HG02798 (cell line): ENCODE measurements around the gene RAD51B.

ENCODE experiments used
- ATAC-seq: cut with Tn5 transposase; IDR thresholded peaks from one replicate; pipeline ENCODE4 v1.9.1; 2021; ENCODE audit warnings: mild to moderate bottlenecking; ENCODE audit not compliant: unreplicated experiment, poor library complexity

Gene RAD51B

DNA sequence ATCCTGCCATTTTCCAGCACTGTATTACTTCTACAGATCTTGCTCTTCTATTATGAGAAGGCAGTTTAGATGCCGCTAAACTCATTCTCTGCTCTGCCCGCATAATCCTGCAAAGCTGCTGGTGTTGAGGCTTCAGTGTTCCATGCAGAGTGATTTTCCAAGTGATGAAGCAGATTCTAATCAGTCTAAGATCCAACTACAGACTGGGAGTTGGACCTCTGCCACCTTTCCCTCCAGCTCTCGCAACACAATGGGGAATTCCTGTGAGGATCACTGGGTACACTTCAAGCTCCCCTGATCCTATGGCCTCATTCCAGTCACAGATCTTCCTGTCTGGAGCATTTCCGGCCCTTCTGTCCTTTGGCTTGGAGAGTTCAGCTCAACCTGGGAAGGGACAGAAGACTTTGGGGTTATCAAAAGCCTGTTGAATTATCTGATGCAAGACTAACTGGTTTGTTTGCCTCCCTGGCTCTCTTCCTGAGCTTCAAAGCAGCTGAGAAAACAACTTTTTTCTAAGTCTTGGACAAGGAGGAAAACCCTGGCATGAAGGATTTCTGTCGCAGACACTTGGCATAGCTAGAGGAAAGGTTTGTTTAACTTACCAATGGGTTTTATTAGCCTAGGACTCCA, 639.4 kb downstream of the RAD51B start:
- no peak for ATAC-seq

GRCh38 chr14:68459480-68460136, 640.0 kb downstream of the RAD51B start:
- ATAC-seq = no peak

- no peak for ATAC-seq
These were observed 641.0 kb downstream of the RAD51B start for GRCh38 chr14:68460541-68460940.

DNA sequence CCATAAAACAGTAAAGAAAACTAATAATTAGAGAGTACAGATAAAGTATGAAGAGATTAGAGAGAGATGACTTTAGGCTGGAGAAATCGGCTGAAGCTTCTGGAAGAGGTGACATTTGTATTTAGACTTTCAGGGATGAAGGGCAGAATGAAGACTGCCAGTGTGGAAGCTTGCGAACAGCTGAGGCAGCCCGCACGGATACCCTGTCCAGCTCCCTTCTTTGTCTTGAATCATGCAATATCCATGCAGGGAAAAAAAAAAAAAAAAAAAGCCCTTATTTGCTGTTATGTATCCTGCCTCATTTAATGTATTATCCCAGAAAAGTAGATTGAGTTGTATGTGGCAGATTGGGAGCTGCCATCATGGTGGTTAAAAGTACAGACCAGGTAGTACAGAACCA, 641.5 kb downstream of the RAD51B start:
- ATAC-seq = no peak

- ATAC-seq = no peak
These were observed 643.1 kb downstream of the RAD51B start for GRCh38 chr14:68462683-68463082.

- ATAC-seq = no peak
These were observed 643.7 kb downstream of the RAD51B start for GRCh38 chr14:68463299-68463698.

- no peak for ATAC-seq
These were observed 644.3 kb downstream of the RAD51B start for GRCh38 chr14:68463705-68464374.

DNA sequence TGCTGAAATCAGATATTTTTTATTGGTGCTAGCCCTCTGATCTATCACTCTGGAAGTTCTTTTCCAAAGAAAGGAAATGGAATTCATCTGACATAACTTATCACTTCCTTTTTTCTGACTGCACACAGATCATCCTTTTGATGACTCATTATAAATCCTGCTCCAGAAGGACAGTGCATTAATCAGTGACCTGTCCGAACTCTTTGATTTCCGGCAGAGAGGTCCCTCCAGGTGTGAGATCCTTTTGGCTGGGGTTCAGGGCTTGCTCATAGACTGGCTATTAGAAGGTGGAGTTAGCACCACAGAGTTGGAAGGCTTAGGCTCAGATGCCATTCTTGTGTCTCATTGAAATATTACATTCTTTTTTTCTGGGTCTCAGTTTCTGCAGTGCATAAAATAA, 645.1 kb downstream of the RAD51B start:
- ATAC-seq = no peak

- no peak for ATAC-seq
These were observed 647.0 kb downstream of the RAD51B start for GRCh38 chr14:68466491-68466977.

- ATAC-seq = no peak
These were observed 647.8 kb downstream of the RAD51B start for GRCh38 chr14:68467425-68467824.

GRCh38 chr14:68468437-68469207, 649.0 kb downstream of the RAD51B start:
- ATAC-seq = no peak

DNA sequence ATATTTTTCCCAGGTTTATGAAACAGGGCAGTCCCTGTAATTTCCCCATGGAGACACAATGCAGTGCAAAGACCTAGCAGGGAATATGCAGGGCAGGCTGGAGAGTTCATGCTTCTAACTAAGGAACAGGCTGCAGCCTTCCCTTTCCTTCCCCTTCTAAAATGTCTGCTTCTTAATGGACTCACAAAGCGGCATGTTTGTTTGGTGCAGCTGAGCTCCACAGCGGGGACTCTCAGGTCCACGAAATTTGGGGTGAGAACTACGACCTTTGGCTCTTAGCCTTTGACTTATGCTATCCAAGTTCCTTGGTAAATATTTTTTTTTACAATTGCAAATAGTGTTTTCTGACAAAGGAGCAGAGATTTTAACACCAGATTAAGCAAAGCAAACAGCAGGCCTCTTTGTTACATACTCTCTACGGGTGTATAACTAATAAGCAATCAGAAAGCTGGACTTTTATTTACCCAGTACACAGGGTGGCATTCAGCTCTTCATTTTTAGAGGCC, 649.7 kb downstream of the RAD51B start:
- no peak for ATAC-seq

DNA sequence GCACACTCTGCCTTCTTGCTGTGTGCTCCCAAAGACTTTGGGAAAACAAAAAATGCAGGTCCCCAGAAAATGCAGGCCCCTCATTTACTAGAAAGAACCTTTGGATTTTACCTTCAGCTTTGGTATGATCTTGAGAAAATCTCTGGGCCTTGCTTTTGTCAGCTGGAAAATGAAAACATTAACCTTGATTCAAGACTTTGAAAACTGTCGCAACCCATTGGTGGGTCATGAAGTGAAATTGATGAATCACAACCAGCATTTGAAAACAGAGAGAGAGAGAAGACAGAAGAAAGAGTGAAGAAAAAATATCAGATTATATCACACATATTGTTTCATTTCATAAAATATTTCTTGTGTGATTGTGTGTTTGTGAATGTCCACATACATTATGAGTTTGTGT, 650.8 kb downstream of the RAD51B start:
- no peak for ATAC-seq

DNA sequence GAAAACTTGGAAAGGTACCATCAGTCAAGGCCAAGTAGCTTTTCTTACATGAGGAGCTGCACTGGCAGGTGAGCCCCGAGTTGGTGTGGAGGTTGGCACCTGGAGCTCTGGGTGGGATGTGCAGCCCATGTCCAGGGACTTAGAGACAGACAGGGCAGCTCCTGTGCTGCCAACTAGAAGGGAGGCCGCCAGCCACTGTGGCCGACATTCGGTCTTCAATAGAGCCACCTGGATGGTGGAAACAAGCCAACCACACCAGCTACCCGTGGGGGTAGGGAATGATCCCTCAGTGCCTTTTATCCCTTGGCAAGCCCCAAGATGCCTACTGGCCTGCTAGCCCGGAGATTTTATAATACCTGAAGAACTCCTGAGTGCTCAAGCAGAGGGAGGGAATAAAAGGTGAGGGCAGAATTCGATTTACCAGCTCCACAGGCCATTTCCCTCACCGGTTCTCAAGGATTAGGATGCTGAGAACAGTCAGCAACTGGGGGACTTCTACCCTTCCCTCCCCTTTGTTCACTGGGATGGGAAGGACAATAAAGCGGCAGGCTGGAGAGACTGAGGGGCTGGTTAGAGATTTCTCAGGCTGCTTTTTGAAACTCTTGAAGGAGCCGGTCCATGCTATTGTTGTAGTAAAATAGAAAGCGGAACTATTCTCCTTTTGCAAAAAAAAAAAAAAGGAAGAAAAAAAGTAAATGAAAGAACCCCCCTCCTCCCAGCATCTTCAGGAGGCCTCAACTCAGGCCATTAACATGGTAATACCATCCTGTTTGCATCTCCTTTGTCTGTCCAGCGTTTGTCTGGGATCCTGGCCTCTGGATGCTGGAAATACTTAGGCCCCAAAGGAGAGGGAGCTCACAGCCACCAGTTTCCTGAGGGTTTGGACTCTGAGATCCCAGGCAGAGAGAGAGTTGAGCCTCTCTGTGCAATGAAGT, 651.7 kb downstream of the RAD51B start:
- ATAC-seq = peak; percentile 53

- no peak for ATAC-seq
These were observed 652.5 kb downstream of the RAD51B start for GRCh38 chr14:68471964-68472508.

DNA sequence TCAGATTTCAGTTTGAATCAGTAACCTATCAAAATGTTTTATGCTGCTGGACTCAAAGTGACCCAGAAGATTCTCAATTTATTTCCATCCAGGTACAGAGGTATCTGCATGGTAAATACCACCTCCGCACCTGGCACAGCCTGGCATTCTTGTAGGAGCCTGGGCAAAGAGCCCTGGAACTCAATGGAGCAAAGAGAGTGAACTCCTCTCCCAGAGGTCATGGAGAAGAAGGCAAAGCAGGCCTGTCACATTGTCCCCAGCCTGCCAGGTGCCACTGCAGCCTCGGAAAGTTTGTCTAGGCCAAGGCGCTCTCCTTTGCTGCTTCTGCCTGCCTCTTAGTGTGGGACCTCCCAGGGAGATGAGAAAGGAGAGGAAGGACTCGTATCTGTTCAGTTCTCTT, 653.5 kb downstream of the RAD51B start:
- no peak for ATAC-seq

DNA sequence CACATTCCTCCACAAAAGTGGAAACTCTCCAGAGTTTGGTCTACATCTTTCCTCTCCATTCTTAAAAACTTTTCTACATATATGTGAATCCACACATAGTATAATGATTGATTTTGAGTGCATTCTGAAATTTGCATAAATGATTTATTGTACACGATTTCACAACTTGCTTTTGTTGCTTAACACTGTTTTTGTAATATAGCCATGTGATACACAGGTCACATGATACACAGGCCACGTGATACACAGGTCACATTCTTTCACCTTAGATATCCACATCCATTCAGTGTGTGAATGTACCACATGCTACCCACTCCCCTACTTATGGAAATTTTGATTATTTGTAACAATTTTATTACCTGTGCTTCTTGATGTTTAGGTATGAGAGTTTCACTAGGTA, 654.2 kb downstream of the RAD51B start:
- no peak for ATAC-seq

- no peak for ATAC-seq
These were observed 655.2 kb downstream of the RAD51B start for GRCh38 chr14:68474741-68475140.

GRCh38 chr14:68475802-68476201, 656.2 kb downstream of the RAD51B start:
- ATAC-seq = no peak
